Hepatocyte (in vitro differentiated cells): ENCODE measurements around the gene HNMT.

Experiments
- CTCF ChIP-seq: fragments of 200-600 bp; sonication (generic); IDR thresholded peaks from 2 replicates; pipeline ENCODE4 v1.5.1; 2016; ENCODE audit warnings: antibody characterized with exemption, mild to moderate bottlenecking; ENCODE audit not compliant: poor library complexity
- EZH2 ChIP-seq: fragments of 200-600 bp; sonication (generic); IDR thresholded peaks from 2 replicates; pipeline ENCODE4 v1.6.1; 2016; ENCODE audit warnings: antibody characterized with exemption, mild to moderate bottlenecking, borderline replicate concordance

DNA sequence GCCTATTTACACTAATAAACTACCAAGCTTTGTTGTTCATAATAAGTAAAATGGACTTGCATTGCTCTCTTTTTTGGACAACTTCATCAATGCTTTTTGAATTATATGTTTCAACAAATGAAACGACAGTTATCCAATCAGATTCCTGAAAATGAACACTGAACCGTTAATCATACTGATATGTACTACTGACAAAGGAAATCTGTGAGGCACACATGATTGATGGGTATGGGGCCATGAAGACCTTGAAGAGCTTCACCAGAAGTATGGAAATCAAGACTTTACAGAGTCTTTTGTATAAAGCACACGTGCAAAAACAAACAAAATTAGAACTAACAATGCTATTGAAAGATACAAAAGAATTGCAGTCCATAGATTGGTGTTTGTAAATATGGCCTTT lies 51.2 kb downstream of the HNMT start:
- TF ChIP-seq CTCF (no peak), EZH2 (no peak)
